ENCODE measurements around the gene STAG2. TPM values are rescaled to one million over a fixed set of nuclear protein-coding genes. Genes with fewer than 3 reads are reported as not detected.

STAG2 gene
- total and polyA plus RNA-seq, 2 experiments from 2014 or later = 18.2 to 70.6 TPM

DNA sequence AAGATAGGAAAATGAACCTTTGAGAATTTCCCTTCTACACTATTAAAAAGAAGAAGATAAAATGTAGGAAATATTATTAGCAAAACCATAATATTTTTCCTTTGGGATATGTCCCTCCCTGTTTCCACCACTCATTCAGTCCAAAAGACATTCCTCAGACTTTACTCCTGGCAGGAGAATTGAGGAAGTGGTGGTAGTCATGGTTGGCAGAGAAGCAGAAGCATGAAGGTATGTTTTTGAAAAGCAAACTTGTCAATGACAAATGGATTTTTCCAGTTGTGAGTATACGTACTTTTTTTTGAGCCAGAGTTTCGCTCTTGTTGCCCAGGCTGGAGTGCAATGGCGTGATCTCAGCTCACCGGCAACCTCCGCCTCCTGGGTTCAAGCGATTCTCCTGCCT lies 13.7 kb downstream of the STAG2 start:
- peaks cover 4% of the 10 kb centered on the region for H3K4me1 ChIP-seq (ENCODE audit: low read depth)
- H3K9me3 ChIP-seq (ENCODE audit: low read depth) = no peaks in the 10 kb centered on the region
- H3K27ac ChIP-seq = no peak overlapping the region
- peak in 1 of 2 donors; percentile 29 for DNase-seq (ENCODE audit: low read depth in 1 of 2, low spot score in 1 of 2)
- TF ChIP-seq, protein P1, sequence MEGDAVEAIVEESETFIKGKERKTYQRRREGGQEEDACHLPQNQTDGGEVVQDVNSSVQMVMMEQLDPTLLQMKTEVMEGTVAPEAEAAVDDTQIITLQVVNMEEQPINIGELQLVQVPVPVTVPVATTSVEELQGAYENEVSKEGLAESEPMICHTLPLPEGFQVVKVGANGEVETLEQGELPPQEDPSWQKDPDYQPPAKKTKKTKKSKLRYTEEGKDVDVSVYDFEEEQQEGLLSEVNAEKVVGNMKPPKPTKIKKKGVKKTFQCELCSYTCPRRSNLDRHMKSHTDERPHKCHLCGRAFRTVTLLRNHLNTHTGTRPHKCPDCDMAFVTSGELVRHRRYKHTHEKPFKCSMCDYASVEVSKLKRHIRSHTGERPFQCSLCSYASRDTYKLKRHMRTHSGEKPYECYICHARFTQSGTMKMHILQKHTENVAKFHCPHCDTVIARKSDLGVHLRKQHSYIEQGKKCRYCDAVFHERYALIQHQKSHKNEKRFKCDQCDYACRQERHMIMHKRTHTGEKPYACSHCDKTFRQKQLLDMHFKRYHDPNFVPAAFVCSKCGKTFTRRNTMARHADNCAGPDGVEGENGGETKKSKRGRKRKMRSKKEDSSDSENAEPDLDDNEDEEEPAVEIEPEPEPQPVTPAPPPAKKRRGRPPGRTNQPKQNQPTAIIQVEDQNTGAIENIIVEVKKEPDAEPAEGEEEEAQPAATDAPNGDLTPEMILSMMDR (IDR thresholded peaks at IDR 0.05; ENCODE audit: low read depth, low read length) = no peak
- no peaks in the 10 kb centered on the region for H3K36me3 ChIP-seq
- H3K27me3 ChIP-seq = no peaks in the 10 kb centered on the region
- H3K4me3 ChIP-seq = no peak overlapping the region

DNA sequence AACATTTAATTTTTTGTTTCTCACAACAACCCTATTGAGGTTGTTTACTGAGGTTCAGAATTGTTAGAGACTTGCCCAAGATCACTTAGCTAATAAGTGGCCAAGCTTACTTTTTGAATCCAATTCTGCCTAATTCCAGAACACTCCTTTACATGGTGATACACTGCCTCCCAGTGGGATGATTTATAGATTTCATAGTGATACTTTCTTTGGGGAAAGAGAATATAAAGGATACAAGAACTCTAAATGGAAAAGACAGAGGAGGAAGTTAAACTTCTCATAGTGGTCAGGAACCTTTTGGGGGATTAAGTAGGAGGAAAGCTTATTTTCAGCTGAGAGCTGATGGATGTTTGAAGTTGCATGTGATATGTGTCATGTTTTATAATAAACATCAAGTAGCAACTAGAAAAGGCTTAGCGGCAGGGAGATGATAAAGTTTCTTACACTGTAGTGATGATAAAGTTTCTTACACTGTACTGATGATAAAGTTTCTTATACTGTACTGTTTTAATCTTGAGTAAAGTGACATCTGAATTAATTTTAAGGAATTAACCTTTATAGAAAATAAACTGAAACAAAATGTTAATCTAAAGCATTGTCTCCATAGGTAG lies 15.3 kb downstream of the STAG2 start:
- Histone ChIP-seq H3K27me3 (no peaks in the 10 kb centered on the region), H3K9me3 (ENCODE audit: low read depth) (no peaks in the 10 kb centered on the region), H3K27ac (no peak overlapping the region), H3K36me3 (no peaks in the 10 kb centered on the region), H3K4me1 (ENCODE audit: low read depth) (peaks cover 6% of the 10 kb centered on the region), H3K4me3 (no peak overlapping the region)
- TF ChIP-seq, protein P1 (IDR thresholded peaks at IDR 0.05; ENCODE audit: low read depth, low read length) = peak; percentile 24
- DNase-seq (ENCODE audit: low read depth in 1 of 2, low spot score in 1 of 2) = peak in 1 of 2 donors; percentile 62

DNA sequence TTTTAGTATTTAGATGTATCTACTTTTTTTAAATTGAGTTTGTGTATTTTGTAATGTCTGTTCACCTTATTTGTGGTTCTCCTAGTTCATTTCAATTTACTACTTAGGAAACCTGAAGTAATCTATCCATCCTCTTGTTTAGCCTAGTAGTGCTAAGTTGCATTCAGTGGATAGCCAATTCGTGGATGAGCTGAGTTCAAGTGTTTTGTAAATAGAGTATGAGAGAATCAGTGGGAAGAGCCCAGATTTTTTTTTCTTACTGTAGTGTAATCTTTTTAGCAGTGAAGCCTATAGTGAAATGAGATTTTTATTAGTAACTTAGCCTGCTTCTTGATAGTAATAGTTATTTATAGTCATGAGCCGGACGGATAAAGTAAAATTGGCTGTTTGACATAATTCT lies 21.7 kb downstream of the STAG2 start:
- TF ChIP-seq, protein P1 (IDR thresholded peaks at IDR 0.05; ENCODE audit: low read depth, low read length) = no peak
- Histone ChIP-seq H3K27me3 (no peaks in the 10 kb centered on the region), H3K4me3 (no peak overlapping the region), H3K36me3 (no peaks in the 10 kb centered on the region), H3K27ac (no peak overlapping the region), H3K4me1 (ENCODE audit: low read depth) (peaks cover 6% of the 10 kb centered on the region), H3K9me3 (ENCODE audit: low read depth) (no peaks in the 10 kb centered on the region)
- DNase-seq (ENCODE audit: low read depth in 1 of 2, low spot score in 1 of 2) = no peak

DNA sequence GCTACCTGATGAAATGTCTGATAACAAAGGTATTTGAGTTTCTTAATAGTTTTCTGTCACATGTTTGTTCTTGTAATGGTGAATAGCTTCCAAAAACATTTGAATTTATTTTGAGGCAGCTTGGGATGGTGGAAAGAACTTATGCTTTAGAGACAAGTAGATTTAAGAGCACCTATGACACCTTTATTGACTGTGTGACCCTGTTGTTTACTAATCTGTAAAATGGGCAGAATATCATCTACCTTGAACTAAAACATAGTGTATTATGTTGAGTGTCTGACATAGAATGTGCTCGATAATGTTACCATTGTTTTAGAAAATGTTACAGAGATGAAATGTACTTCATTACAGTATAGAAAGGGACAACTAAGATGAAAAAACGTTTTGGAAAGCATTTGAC lies 24.9 kb downstream of the STAG2 start:
- TF ChIP-seq, protein P1 (IDR thresholded peaks at IDR 0.05; ENCODE audit: low read depth, low read length) = no peak
- no peak overlapping the region for H3K4me3 ChIP-seq
- H3K36me3 ChIP-seq = no peaks in the 10 kb centered on the region
- DNase-seq (ENCODE audit: low read depth in 1 of 2, low spot score in 1 of 2) = no peak
- no peaks in the 10 kb centered on the region for H3K4me1 ChIP-seq (ENCODE audit: low read depth)
- H3K9me3 ChIP-seq (ENCODE audit: low read depth) = no peaks in the 10 kb centered on the region
- H3K27ac ChIP-seq = no peak overlapping the region
- H3K27me3 ChIP-seq = no peaks in the 10 kb centered on the region

DNA sequence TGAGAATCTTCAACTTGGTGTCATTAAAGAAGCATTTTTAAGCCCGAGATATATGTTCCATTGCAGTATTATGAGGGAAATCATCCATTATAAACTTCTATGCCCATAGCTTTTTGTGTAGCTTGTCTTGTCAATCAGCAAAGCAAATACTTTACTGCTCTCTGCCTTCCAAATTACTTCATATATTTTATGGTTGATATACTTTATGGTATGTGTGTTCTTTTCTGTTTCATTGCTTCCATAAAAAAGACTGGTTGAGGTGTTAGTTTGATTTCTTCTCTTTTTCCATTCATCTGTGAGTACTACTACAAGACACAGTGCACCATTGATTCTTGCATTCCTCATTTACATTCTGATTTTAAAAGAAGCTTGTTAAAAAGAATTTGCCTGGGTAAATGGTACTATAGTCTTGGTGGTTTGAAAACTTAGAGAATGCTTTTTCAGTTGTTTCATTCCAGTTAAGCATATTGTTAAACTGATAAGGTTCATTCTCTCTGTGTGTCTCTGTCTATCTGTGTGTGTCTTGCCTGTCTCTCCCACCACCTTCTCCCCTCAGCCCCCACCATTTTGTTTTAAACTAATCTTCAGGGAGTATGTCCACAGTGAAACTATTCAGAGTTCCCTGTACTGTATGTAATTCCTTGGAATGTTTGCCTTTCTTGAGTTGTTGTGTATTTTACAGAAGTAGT lies 27.1 kb downstream of the STAG2 start:
- Histone ChIP-seq H3K4me1 (ENCODE audit: low read depth) (no peaks in the 10 kb centered on the region), H3K9me3 (ENCODE audit: low read depth) (no peaks in the 10 kb centered on the region), H3K4me3 (no peak overlapping the region), H3K27me3 (no peaks in the 10 kb centered on the region), H3K27ac (no peak overlapping the region), H3K36me3 (no peaks in the 10 kb centered on the region)
- TF ChIP-seq, protein P1 (IDR thresholded peaks at IDR 0.05; ENCODE audit: low read depth, low read length) = no peak
- no peak for DNase-seq (ENCODE audit: low read depth in 1 of 2, low spot score in 1 of 2)

Measured in cardiac muscle cell (in vitro differentiated cells and primary cell).